Thyroid gland (tissue), 4 donors: ENCODE measurements around the gene HECW1. TPM values are rescaled to one million over a fixed set of nuclear protein-coding genes. Genes with fewer than 3 reads are reported as not detected.

Source experiments
- DNase-seq, 2 donors: peaks; one replicate each; pipeline ENCODE4 v3.0.0-alpha.2; 2019
- H3K27ac ChIP-seq, 3 donors: fragments of 200-600 bp; sonication (generic); 1 replicate in 2 of 3; 2 replicates in 1 of 3; pipeline ENCODE4 v1.5.1; 2016 to 2019; ENCODE audit warnings: mild to moderate bottlenecking in 1 of 3, moderate library complexity in 1 of 3
- H3K27me3 ChIP-seq: fragments of 200-600 bp; sonication (generic); one replicate; pipeline ENCODE4 v1.5.1; 2019
- H3K36me3 ChIP-seq, 2 donors: fragments of 200-600 bp; sonication (generic); one replicate each; pipeline ENCODE4 v1.5.1; 2016 to 2019
- H3K4me1 ChIP-seq, 2 donors: fragments of 200-600 bp; sonication (generic); one replicate each; pipeline ENCODE4 v1.5.1; 2017 to 2019
- H3K4me3 ChIP-seq, 3 donors: fragments of 200-600 bp; sonication (generic); replicated peaks in 1 of 3; 1 replicate in 2 of 3; 2 replicates in 1 of 3; pipeline ENCODE4 v1.5.1; 2016; ENCODE audit warnings: mild to moderate bottlenecking in 1 of 3
- H3K9me3 ChIP-seq: fragments of 200-600 bp; sonication (generic); one replicate; pipeline ENCODE4 v1.5.1; 2017
- POLR2A ChIP-seq, 2 donors: fragments of 450-650 bp; IDR thresholded peaks; one replicate each; pipeline ENCODE4 v1.6.1; 2017; ENCODE audit warnings: antibody characterized with exemption in 2 of 2, mild to moderate bottlenecking in 2 of 2, moderate library complexity in 1 of 2
- WGBS, 2 donors: methylation state at CpG; one replicate each; pipeline ENCODE4 v1.1.5; 2017; 5-methylcytosine and 5-hydroxymethylcytosine counted together
- intact Hi-C: fragments of 100-400 bp; cut with DNase I; formaldehyde crosslinking; loops from one replicate; pipeline ENCODE4 v1.15.1; 2023
- total RNA-seq, 4 donors: library from RNA; depleted of rRNA; stranded (reverse); fragments of >200 nt; gene quantifications; one replicate each; pipeline ENCODE4 v1.2.3, GENCODE V29; 2016
- TF ChIP-seq, protein P1 (sequence below), 6 experiments: fragments of 200-600 bp in 3 of 6; fragments of 450-650 bp in 3 of 6; sonication (generic) in 3 of 6; IDR thresholded peaks; one replicate each; pipeline ENCODE4 v1.5.1; 2016 to 2019; ENCODE audit warnings: antibody characterized with exemption in 6 of 6, mild to moderate bottlenecking in 2 of 6, inconsistent platforms in 1 of 6, moderate library complexity in 1 of 6

The HECW1 gene
- total RNA-seq, 4 donors from 2014 or later: 0.67 to 4.7 (median 2.3) TPM

DNA sequence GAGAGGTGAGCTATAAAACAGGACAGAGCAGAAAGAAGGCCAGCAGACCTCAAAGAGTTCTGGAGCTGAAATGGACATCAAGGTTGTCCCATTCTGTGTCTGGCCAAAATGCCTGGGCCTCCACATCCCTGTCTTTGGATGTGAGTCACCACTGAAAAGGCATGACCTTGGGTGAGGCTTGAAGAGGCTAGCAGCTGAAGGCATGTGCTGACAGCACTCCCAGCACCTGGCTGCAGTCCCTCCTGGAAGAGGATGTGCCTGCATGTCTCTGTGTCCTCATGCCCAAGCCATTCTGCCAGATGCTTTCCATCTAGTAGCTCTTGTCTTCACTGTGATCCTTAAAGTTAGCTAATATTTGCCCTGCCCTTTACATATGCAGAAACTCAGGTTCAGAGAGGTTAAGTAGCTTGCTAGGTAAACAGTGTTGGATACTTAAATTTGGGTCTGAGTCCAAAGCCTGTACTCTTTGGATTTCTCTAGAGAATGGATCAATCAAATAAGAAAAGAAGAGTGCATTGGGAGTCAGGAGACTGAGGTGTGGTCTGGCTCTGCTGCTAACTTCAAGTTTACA is 35.8 kb downstream of the HECW1 start:
- Histone ChIP-seq H3K4me1 (peaks cover 4 to 15% of the 10 kb centered on the region in 2 donors), H3K27ac (peak overlapping the region in 1 of 3 donors; percentile 40), H3K36me3 (no peaks in the 10 kb centered on the region), H3K9me3 (no peaks in the 10 kb centered on the region), H3K27me3 (no peaks in the 10 kb centered on the region), H3K4me3 (no peak overlapping the region)
- peak; percentile 33 to 38 for DNase-seq
- no peak for TF ChIP-seq POLR2A (IDR thresholded peaks at IDR 0.05)
- intact Hi-C loops: no loop called here

DNA sequence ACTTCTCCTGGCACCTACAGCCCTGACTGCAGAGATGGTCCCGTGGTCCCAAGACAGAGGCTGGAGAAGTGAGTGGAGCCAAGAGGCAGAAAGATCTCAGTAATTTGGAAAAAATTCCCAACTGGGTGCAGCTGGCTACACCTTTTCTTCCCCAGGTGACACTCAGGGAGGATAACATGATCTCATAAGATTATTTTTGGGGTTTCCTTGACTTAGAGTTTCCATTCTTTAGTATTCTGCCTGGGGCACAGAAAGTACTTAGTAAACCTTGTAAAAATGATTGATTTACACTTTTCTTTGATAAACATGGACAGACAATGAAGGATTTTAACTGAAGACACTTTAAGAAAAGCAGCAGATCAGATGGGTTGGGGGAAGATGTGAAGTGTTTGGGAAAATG is 38.6 kb downstream of the HECW1 start:
- H3K27ac ChIP-seq: no peak overlapping the region
- no peaks in the 10 kb centered on the region for H3K9me3 ChIP-seq
- no peaks in the 10 kb centered on the region for H3K27me3 ChIP-seq
- no peak overlapping the region for H3K4me3 ChIP-seq
- intact Hi-C loops: no loop called here
- no peaks in the 10 kb centered on the region for H3K36me3 ChIP-seq
- TF ChIP-seq, protein P1, sequence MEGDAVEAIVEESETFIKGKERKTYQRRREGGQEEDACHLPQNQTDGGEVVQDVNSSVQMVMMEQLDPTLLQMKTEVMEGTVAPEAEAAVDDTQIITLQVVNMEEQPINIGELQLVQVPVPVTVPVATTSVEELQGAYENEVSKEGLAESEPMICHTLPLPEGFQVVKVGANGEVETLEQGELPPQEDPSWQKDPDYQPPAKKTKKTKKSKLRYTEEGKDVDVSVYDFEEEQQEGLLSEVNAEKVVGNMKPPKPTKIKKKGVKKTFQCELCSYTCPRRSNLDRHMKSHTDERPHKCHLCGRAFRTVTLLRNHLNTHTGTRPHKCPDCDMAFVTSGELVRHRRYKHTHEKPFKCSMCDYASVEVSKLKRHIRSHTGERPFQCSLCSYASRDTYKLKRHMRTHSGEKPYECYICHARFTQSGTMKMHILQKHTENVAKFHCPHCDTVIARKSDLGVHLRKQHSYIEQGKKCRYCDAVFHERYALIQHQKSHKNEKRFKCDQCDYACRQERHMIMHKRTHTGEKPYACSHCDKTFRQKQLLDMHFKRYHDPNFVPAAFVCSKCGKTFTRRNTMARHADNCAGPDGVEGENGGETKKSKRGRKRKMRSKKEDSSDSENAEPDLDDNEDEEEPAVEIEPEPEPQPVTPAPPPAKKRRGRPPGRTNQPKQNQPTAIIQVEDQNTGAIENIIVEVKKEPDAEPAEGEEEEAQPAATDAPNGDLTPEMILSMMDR (IDR thresholded peaks at IDR 0.05): no peak
- TF ChIP-seq POLR2A (IDR thresholded peaks at IDR 0.05): no peak
- DNase-seq: no peak
- whole genome bisulfite sequencing, 2 donors: 80 to 97% methylated on average over 1 of the region's 1 CpG
- H3K4me1 ChIP-seq: peaks cover 6 to 19% of the 10 kb centered on the region in 2 donors

DNA sequence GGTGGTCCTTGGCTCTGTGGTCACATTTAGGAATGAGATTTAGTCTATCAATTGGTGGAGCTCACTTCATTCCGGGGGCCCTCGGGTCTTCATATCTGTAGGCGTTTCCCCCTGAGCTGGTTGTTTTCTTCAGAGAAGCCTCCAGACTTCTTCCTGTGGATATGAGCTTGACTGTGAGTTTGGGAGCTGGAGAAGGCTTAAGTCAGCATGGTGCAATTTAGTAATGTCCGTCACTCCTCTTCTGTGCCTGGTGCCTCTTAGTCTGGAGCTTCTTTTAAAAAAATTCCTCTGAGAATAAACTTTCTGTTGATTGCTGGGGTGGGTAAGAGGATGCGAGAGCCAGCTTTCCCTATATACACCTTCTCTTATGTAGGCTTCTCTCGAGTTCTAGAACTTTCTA is 40.2 kb downstream of the HECW1 start:
- no peak overlapping the region for H3K27ac ChIP-seq
- H3K27me3 ChIP-seq: no peaks in the 10 kb centered on the region
- no peaks in the 10 kb centered on the region for H3K36me3 ChIP-seq
- 65 to 78% methylated on average over 6 of the region's 6 CpGs for WGBS, 2 donors
- H3K4me1 ChIP-seq: peaks cover 3 to 9% of the 10 kb centered on the region in 2 donors
- intact Hi-C loops: no loop called here
- no peak for TF ChIP-seq POLR2A (IDR thresholded peaks at IDR 0.05)
- TF ChIP-seq, protein P1 (IDR thresholded peaks at IDR 0.05): no peak
- no peak for DNase-seq
- H3K9me3 ChIP-seq: no peaks in the 10 kb centered on the region
- H3K4me3 ChIP-seq: no peak overlapping the region

DNA sequence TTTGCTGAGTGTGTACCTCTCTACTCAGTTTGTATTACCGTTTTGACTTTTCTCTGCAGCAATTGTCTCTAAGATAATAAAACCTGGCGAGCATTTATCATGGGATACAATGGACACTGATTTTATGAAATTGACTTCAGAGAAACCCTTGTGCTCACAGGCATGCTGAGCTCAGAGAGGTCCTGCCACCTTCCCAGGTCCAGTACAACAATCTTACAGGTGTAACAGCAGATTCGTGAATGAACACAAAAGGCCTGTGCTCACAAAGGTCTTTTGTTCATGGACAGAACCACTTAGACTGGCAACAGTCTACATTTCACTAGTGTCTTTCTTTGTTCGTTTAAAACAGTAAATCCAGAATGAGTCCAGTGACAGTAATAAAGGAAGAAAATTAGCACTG is 43.2 kb downstream of the HECW1 start:
- H3K9me3 ChIP-seq: no peaks in the 10 kb centered on the region
- H3K4me1 ChIP-seq: peaks cover 3% of the 10 kb centered on the region in 2 donors
- no peak for DNase-seq
- H3K36me3 ChIP-seq: no peaks in the 10 kb centered on the region
- no peak overlapping the region for H3K4me3 ChIP-seq
- H3K27ac ChIP-seq: no peak overlapping the region
- intact Hi-C loops: no loop called here
- TF ChIP-seq, protein P1 (IDR thresholded peaks at IDR 0.05): no peak
- no peak for TF ChIP-seq POLR2A (IDR thresholded peaks at IDR 0.05)
- no peaks in the 10 kb centered on the region for H3K27me3 ChIP-seq
- WGBS, 2 donors: 58 to 60% methylated on average over 4 of the region's 4 CpGs

DNA sequence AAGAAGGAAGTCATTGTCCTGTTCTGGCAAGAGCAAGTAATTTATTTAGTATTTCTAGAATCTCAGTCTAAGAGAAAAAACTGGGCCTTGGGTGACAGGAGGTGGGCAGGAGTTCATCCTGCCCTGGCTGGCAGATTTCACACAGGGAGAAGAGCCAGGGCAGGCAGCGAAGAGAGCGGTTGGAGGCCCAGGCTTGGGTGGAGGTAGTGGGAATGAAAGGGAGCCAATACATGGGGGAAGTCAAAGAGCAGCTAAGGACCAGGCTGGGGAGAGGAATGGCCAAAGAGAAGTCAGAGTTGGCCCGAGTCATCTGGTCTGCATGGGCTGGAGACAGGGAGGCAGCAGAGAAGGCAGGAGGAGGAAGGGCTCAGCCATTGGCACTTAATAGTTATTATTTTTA is 51.4 kb downstream of the HECW1 start:
- Histone ChIP-seq H3K27me3 (no peaks in the 10 kb centered on the region), H3K4me1 (peaks cover 0 to 17% of the 10 kb centered on the region in 2 donors), H3K27ac (no peak overlapping the region), H3K4me3 (no peak overlapping the region), H3K36me3 (no peaks in the 10 kb centered on the region), H3K9me3 (no peaks in the 10 kb centered on the region)
- intact Hi-C loops: no loop called here
- WGBS, 2 donors: 95 to 97% methylated on average over 3 of the region's 3 CpGs
- no peak for TF ChIP-seq POLR2A (IDR thresholded peaks at IDR 0.05)
- TF ChIP-seq, protein P1 (IDR thresholded peaks at IDR 0.05): no peak
- no peak for DNase-seq
